ENCODE results near the gene SCD5.

The SCD5 gene

GRCh38 chr4:82765134-82765533, 33.5 kb downstream of the SCD5 start:
- no peak for DNase-seq (ENCODE audit: low read depth)

DNA sequence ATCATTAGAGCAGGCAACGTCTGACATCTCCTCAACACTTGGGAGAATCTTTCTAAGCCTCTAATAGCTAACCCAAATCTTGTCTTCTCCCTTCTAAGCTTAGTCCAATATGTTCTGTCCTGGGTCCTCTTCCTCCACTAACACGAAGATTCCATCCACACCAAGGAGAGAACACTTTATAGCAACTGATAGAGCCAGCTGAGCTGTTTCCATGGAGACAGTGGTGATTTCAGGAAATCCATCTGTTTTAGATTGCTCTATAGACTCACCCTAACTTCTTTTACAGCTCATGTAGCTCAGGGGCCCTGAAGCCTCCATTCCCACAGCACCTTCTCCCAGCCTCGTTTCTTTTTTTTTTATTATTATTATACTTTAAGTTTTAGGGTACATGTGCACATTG, 37.4 kb downstream of the SCD5 start:
- DNase-seq (ENCODE audit: low read depth) = no peak

DNA sequence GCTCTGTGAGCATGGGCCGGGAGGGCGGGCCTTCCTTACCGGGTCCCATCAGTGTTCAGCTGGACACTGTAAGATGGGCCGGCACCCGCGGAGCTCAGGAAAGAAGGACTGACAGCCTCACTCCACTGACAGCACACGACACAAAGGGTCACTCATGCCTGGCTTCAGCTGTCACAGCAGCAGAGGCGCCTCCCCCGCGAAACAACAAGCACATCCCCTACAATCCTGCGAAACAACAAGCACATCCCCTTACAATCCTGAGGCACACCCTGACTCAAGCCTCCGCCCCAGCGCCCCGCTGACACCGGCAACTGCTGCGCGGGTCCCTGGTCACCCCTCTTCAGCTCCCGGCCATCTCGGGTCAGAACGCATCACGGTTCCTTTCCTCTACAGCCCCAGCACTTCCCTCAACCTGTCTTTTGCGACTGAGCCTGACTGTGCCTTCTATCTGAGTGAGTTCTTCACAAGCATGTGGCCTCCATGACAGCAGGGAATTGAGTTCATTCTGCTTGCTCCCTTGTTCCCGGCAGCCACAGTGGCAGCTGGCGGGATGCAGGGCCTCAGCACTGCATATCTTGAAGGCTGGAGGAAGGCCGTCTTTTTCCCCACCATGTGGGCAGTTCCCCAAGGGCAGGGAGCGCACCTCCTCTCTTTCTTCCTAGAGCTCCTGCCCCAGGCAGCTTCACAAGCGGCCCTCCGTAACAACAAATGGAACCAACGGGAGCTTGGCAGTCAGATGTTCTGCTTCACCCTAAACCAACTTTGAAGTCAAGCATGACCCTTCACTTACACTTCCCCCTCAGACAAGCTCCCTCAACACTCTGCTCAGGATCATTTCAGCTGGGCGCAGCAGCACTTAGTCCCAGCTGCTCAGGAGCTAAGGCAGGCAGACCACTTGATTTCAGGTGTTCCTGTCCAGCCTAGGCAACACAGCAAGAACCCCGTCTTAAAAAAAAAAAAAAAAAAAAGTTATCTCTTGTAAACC, 39.6 kb downstream of the SCD5 start:
- no peak for DNase-seq (ENCODE audit: low read depth)

- no peak for DNase-seq (ENCODE audit: low read depth)
Observed at GRCh38 chr4:82756061-82756460, 42.5 kb downstream of the SCD5 start.

DNA sequence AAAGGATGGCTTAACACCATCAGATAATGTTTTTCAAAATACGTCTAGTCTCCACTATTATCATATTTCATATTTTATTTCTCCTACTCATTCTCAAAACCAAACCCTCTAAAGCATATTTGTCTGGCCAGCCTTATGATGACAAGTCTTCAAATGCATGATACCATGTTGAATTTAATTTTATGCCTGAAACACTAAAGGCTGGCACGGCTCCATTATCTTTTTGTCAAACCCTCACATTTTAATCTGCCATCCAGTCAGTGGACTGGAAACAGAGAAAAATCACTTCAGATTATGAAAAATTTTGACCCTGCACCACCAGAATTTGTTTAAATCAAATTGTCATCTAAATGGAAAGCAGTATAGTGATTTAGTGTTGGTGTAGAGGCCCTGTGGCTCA, 42.9 kb downstream of the SCD5 start:
- no peak for DNase-seq (ENCODE audit: low read depth)

- no peak for DNase-seq (ENCODE audit: low read depth)
Observed at GRCh38 chr4:82754513-82755165, 44.0 kb downstream of the SCD5 start.

DNA sequence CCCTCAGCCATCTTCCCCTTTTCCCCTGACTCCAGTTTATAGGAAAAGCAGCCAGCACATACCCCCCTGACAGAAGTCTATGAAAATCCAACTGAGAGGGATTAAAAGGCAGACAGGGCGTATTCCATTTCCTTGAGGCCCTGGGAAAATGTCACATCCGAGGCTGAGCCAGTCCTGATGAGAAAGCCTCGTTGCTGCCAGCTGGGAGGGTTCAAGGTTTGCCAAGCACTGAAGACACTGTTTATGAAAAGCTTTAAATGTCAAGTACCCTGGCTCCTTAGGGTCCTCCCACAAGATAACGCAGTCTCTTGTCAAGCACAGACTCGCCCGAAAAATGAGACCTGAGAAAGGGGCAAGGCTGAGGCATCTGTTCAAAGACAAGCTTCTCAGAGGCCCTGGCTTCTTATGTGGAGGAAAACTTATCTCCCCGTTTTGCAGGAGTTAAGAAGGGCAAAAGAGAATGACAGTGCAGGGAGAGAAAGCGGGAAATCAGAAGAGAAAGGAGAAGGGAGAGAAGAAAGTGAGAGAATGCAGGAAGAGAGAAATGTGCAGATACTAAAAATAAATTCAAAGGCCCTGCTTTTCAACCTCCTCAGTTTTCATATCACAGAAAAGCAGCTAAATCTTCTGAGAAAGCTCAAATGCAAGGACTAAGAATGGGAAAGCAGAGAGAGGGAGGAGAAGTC, 44.7 kb downstream of the SCD5 start:
- no peak for DNase-seq (ENCODE audit: low read depth)

DNA sequence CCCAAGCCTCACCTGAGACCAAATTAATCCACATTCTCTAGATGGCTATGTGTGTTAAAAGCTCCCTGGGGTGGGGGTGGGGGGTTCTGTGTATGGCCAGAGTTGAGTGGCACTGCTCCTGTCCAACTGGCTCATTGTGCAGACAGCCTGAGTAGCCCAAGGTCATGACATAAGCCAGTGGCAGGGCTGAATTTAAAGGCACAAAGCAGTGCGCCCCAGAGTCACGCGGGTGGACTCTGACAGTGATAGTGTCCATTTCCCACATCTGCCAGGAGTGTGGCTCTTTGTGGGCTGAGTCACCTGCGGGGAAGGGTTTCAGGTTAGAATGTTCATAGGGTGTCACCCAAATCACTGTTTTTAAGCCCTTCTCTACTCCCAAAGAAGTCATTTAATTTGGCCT, 45.4 kb downstream of the SCD5 start:
- DNase-seq (ENCODE audit: low read depth) = no peak

DNA sequence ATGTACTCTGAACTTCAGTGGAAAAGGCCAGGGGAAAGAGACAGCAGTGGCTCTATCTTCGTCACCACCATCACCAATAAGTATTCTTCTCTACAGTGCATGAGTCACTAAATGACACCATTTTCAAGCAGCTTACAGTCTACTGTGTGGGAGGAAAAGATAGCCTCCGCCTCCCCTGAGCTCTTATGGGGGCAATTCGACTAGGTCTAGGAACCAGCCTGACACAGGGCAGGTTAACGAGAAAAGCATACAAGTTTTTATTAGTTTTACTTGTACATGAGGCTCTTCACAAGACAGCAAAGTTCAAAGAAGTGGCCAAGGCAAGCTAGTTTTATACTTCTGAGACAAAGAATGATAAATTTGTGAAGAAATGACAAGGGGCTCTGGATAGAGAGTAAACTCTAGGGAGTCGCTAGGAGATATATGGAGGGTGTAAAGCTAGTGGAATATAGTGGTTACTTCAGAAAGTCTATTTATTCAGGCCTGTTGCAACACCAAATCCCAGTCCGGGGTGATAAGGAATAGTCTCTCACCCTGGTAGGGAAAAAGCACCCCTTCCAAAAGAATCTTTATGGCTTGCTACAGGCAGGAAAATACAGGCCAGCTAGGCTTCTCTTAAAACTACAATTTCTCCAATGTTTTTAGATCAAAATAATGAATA, 49.7 kb downstream of the SCD5 start:
- DNase-seq (ENCODE audit: low read depth) = no peak

- no peak for DNase-seq (ENCODE audit: low read depth)
Observed at GRCh38 chr4:82747686-82748575, 50.7 kb downstream of the SCD5 start.

DNA sequence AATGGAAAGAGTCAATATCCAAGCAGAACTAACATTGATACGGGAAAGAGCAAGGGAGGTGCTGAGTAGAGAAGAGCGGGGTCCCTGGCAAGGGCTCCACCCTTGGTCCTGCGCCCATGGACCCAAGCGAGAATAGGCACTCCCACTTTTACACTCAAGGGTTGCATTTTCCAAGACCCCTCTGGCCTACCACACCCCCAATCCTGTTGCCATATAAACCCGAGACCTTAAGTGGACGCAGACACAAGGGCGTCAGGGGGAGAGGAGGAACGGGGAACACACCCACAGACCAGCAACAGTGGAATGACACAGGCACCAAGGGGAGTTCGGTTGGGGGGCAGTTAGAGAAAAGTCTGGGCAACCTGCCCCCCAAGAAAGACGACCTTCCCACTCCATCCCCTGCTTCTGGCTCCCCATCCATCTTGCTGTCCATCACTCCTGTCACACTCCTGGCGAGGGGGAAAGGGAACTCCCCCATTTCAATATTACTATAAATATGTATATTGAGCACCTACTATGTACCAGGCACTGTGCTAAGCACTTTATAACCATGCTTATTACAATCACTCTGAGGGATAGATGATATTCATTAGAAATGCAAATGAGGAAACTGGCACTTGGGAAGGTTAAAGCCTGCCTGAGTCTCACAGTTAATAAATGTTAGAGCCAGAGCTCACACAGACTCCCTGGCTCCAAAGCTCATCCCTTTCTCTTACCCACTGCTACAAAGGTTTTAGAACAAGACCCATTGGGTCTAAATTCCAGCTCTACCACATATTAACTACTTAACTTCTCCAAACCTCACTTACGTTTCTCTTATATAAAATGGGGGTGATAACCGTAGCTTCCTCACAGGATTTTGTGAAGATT, 51.7 kb downstream of the SCD5 start:
- no peak for DNase-seq (ENCODE audit: low read depth)

GRCh38 chr4:82745173-82745842, 53.3 kb downstream of the SCD5 start:
- DNase-seq (ENCODE audit: low read depth) = no peak

- no peak for DNase-seq (ENCODE audit: low read depth)
Observed at GRCh38 chr4:82744284-82744968, 54.2 kb downstream of the SCD5 start.

GRCh38 chr4:82741188-82741587, 57.4 kb downstream of the SCD5 start:
- no peak for DNase-seq (ENCODE audit: low read depth)

- DNase-seq (ENCODE audit: low read depth) = no peak
Observed at GRCh38 chr4:82739287-82740190, 59.1 kb downstream of the SCD5 start.

GRCh38 chr4:82737354-82737753, 61.2 kb downstream of the SCD5 start:
- no peak for DNase-seq (ENCODE audit: low read depth)

DNA sequence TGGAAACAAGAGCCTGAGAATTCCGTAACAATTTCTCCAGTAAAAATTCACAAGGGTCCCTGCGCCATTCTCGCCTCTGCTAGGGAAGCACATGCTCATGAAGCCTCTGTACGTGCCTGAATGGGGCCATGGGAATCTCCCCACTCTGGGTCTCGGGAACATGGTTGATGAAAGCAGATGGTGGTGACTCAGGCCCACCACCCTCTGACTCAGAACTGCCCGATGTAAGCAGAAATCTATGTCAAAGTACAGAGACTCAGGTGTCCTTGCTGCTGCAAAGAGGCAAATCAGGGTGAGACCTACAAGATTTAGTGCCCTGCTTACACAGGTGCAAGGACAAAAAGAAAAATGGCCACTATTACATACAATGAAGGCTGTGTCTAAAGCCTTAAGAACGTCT, 65.0 kb downstream of the SCD5 start:
- no peak for DNase-seq (ENCODE audit: low read depth)

DNA sequence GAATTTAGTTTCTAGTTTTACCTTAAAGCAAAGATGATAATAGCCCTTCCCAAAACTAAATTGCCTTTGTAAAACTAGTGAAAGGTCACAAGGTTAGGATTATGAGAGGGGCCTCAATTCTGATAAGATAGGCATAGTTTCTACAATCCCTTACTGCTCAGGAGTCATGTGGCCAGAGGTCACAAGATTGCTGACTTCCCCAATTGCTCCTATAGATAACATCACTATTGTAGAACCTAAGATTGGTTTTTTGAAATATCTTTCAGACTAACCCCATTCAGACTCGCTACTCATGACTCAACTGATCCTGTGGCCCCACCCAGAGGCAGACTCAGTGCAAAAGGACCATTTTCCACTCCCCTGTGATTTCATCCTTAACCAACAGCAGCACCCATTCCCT, 70.3 kb downstream of the SCD5 start:
- DNase-seq (ENCODE audit: low read depth) = no peak

All from T-helper 22 cell (primary cell).